ENCODE data around the gene MYOF. TPM values are rescaled to one million over a fixed set of nuclear protein-coding genes. Genes with fewer than 3 reads are reported as not detected.

The MYOF gene
- total and polyA plus RNA-seq, 2 donors (not counting 1 experiment from before 2014, with no cell fraction given) = 298 to 314 TPM

DNA sequence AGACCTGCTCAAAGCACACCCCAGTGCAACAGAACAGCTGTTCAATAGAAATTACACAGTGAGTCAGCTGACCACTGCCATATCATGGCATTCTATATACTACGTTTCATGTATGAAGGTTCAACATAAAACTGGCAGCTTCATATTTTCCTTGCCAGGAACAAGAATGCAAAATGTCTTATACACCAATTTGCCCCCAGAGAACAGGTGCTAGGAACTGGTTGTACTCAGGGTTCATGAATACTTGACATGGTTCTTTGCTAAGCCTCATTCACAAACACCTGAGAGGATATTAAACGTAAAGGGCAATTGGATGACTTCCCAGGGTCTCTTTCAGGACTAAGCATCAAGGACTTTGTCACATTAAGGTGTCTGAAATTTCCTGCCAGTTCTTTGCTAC is 6.9 kb downstream of the MYOF start:
- Histone ChIP-seq H3K4me1 (ENCODE audit: control insufficient read depth, extremely low read depth, insufficient read depth, low read length) (peaks cover 54% of the 10 kb centered on the region), H3K27ac (ENCODE audit: insufficient read depth, low read length) (no peak overlapping the region), H3K27me3 (ENCODE audit: control insufficient read depth, insufficient read depth, low read length) (no peaks in the 10 kb centered on the region), H3K9ac (ENCODE audit: insufficient read depth, low read length) (no peak overlapping the region), H3K9me3 (ENCODE audit: control insufficient read depth, insufficient read depth, low read depth, low read length) (no peaks in the 10 kb centered on the region), H3K79me2 (ENCODE audit: control insufficient read depth, insufficient read depth, low read length) (peaks cover 86% of the 10 kb centered on the region), H2AFZ (ENCODE audit: low read length) (no peak overlapping the region), H4K20me1 (ENCODE audit: control insufficient read depth, extremely low read depth, insufficient read depth, low read length) (no peaks in the 10 kb centered on the region), H3K4me2 (ENCODE audit: extremely low read depth, insufficient read depth, low read length) (no peak overlapping the region), H3K36me3 (ENCODE audit: control insufficient read depth, insufficient read depth, low read length) (peaks cover 10% of the 10 kb centered on the region), H3K4me3 (replicated peaks in 1 of 4; ENCODE audit: control extremely low read depth in 1 of 4, insufficient read depth in 1 of 4, low read depth in 3 of 4, low read length in 4 of 4) (no peak overlapping the region)
- DNase-seq (ENCODE audit: low read depth in 2 of 2) = no peak
- TF ChIP-seq, protein P1, sequence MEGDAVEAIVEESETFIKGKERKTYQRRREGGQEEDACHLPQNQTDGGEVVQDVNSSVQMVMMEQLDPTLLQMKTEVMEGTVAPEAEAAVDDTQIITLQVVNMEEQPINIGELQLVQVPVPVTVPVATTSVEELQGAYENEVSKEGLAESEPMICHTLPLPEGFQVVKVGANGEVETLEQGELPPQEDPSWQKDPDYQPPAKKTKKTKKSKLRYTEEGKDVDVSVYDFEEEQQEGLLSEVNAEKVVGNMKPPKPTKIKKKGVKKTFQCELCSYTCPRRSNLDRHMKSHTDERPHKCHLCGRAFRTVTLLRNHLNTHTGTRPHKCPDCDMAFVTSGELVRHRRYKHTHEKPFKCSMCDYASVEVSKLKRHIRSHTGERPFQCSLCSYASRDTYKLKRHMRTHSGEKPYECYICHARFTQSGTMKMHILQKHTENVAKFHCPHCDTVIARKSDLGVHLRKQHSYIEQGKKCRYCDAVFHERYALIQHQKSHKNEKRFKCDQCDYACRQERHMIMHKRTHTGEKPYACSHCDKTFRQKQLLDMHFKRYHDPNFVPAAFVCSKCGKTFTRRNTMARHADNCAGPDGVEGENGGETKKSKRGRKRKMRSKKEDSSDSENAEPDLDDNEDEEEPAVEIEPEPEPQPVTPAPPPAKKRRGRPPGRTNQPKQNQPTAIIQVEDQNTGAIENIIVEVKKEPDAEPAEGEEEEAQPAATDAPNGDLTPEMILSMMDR (conservative IDR thresholded peaks at IDR 0.05 in 1 of 2, IDR thresholded peaks at IDR 0.05 in 1 of 2; ENCODE audit: low read depth in 1 of 2, low read length in 2 of 2) = no peak
- no peak for TF ChIP-seq EZH2 (IDR thresholded peaks at IDR 0.05; ENCODE audit: low read length, missing control alignments)

- no peak for DNase-seq (ENCODE audit: low read depth in 2 of 2)
- Histone ChIP-seq H2AFZ (ENCODE audit: low read length) (no peak overlapping the region), H3K27ac (ENCODE audit: insufficient read depth, low read length) (peak overlapping the region; percentile 93), H3K79me2 (ENCODE audit: control insufficient read depth, insufficient read depth, low read length) (peaks cover 83% of the 10 kb centered on the region), H3K9me3 (ENCODE audit: control insufficient read depth, insufficient read depth, low read depth, low read length) (no peaks in the 10 kb centered on the region), H3K36me3 (ENCODE audit: control insufficient read depth, insufficient read depth, low read length) (peaks cover 14% of the 10 kb centered on the region), H3K9ac (ENCODE audit: insufficient read depth, low read length) (no peak overlapping the region), H4K20me1 (ENCODE audit: control insufficient read depth, extremely low read depth, insufficient read depth, low read length) (no peaks in the 10 kb centered on the region), H3K4me2 (ENCODE audit: extremely low read depth, insufficient read depth, low read length) (no peak overlapping the region), H3K4me3 (replicated peaks in 1 of 4; ENCODE audit: control extremely low read depth in 1 of 4, insufficient read depth in 1 of 4, low read depth in 3 of 4, low read length in 4 of 4) (no peak overlapping the region), H3K4me1 (ENCODE audit: control insufficient read depth, extremely low read depth, insufficient read depth, low read length) (peaks cover 57% of the 10 kb centered on the region), H3K27me3 (ENCODE audit: control insufficient read depth, insufficient read depth, low read length) (no peaks in the 10 kb centered on the region)
- TF ChIP-seq, protein P1 (conservative IDR thresholded peaks at IDR 0.05 in 1 of 2, IDR thresholded peaks at IDR 0.05 in 1 of 2; ENCODE audit: low read depth in 1 of 2, low read length in 2 of 2) = no peak
- TF ChIP-seq EZH2 (IDR thresholded peaks at IDR 0.05; ENCODE audit: low read length, missing control alignments) = no peak
Measured at GRCh38 chr10:93473804-93474472, 8.2 kb downstream of the MYOF start.

- Histone ChIP-seq H3K36me3 (ENCODE audit: control insufficient read depth, insufficient read depth, low read length) (peaks cover 12% of the 10 kb centered on the region), H3K9ac (ENCODE audit: insufficient read depth, low read length) (no peak overlapping the region), H2AFZ (ENCODE audit: low read length) (no peak overlapping the region), H3K4me3 (replicated peaks in 1 of 4; ENCODE audit: control extremely low read depth in 1 of 4, insufficient read depth in 1 of 4, low read depth in 3 of 4, low read length in 4 of 4) (no peak overlapping the region), H3K27me3 (ENCODE audit: control insufficient read depth, insufficient read depth, low read length) (no peaks in the 10 kb centered on the region), H3K27ac (ENCODE audit: insufficient read depth, low read length) (peak overlapping the region; percentile 93), H4K20me1 (ENCODE audit: control insufficient read depth, extremely low read depth, insufficient read depth, low read length) (no peaks in the 10 kb centered on the region), H3K4me2 (ENCODE audit: extremely low read depth, insufficient read depth, low read length) (no peak overlapping the region), H3K4me1 (ENCODE audit: control insufficient read depth, extremely low read depth, insufficient read depth, low read length) (peaks cover 60% of the 10 kb centered on the region), H3K9me3 (ENCODE audit: control insufficient read depth, insufficient read depth, low read depth, low read length) (no peaks in the 10 kb centered on the region), H3K79me2 (ENCODE audit: control insufficient read depth, insufficient read depth, low read length) (peaks cover 77% of the 10 kb centered on the region)
- no peak for TF ChIP-seq EZH2 (IDR thresholded peaks at IDR 0.05; ENCODE audit: low read length, missing control alignments)
- TF ChIP-seq, protein P1 (conservative IDR thresholded peaks at IDR 0.05 in 1 of 2, IDR thresholded peaks at IDR 0.05 in 1 of 2; ENCODE audit: low read depth in 1 of 2, low read length in 2 of 2) = no peak
- DNase-seq (ENCODE audit: low read depth in 2 of 2) = no peak
Measured at GRCh38 chr10:93473161-93473560, 9.0 kb downstream of the MYOF start.
